HG02973 (cell line): ENCODE data around the gene APOBEC3B.
"Not testable (repeated sequence)": the region's sequence is repeated elsewhere in the genome, so short reads cannot be mapped to it uniquely, and the experiment has no call there.

Source experiments
- ATAC-seq: cut with Tn5 transposase; IDR thresholded peaks from one replicate; pipeline ENCODE4 v1.9.1; 2021; ENCODE audit warnings: moderate library complexity; ENCODE audit not compliant: unreplicated experiment

Gene APOBEC3B

GRCh38 chr22:38981992-38982927 lies at the start of gene APOBEC3B:
Gene APOBEC3B, plus strand, starts transcription at chr22:38982347. Its CDS starts 107 bp downstream, at chr22:38982454.
- peak; percentile 49 for ATAC-seq

DNA sequence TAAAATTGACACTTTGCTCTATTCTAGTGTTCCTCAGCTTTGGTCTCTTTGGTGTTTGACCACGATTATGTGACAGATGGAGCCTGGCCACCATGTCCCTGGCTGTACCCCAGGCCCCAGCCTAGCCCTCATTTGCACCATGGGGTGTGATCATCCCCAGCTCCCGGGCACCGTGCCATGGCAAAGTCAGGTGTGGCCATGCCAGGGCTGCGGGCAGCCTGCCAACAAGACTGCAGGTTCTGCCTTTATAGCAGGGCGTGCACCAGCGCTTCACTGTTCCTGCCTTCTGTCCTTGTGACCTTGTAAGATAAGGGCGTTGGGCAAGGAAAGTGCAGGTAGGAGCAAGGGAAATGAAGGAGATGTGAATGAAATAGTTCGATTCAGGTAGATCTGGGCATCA lies 47.1 kb upstream of the APOBEC3B start:
- no peak for ATAC-seq

DNA sequence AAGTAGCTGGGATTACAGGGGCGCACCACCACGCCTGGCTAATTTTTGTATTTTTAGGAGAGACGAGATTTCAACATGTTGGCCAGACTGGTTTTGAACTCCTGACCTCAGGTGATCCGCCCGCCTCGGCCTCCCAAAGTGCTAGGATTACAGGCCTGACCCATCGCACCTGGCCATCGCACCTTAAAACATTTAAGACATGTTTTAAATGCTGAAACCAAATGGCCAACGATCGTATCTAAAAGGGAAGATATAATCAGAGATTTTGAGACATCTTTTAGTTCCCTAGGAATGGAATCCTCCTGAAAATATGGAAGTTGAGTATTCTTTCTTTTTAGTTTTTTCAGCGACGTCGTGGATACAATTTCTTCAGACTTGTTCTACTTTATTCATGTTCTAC lies 46.5 kb upstream of the APOBEC3B start:
- ATAC-seq: no peak

GRCh38 chr22:38936562-38936961 lies 45.6 kb upstream of the APOBEC3B start:
- ATAC-seq: no peak

DNA sequence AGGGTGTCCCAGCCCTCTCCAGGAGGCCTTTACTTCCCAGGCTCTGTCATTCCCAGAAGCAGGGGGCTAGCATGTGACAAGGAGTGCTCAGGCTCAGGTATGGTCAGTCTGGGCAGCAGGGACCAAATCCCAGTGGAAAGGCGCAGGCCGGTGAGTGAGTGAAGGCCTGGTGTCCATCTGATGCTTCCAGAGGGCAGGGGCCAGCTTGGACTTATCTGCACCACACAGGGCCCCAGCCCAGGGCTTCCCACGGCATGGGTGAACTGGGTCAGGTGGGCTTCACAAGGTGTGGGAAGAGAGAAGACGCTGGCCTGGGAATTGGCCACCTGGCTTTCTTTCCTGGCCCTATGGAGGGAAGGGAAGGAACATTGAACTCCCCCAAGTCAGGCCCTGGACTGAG lies 45.1 kb upstream of the APOBEC3B start:
- no peak for ATAC-seq

GRCh38 chr22:38937541-38937940 lies 44.6 kb upstream of the APOBEC3B start:
- no peak for ATAC-seq

DNA sequence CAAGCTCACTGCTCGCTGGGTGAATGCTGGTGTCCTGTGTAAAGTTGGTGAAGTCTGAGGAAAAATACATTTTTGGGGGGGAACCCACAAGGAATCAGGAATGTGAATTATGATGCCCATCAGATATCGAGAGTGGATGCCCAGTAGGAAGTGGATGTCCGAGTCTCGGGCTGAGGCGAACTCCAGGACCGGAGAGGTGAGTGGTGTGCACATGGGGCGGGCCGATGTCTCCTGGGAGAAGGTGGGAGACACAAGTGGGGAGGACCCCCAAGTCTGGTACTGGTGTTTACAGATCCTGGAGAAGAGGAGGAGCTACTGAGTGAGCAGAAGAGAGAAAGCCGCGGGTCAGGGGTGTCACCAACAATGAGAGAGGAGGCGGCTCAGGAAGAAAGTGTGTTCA lies 43.9 kb upstream of the APOBEC3B start:
- no peak for ATAC-seq

DNA sequence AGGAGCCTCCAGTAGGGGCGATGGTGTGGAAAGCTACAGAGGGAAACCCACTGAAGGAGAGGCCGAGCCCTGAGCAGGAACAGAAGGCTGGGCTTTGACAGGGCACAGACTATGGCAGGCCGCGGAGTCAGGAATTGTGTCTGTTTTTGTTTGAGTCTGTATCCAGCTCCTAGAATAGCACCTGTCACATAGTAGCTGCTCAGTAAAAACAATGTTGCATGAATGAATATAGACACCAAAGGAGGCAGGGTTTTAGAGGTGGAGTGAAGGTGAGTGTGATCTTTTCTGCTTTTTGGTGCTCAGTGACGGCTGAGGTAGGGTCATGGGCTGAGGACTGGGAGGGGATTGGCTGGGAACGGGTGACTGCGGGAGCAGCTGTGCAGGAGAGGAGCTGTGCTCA lies 43.2 kb upstream of the APOBEC3B start:
- no peak for ATAC-seq

- ATAC-seq: no peak
Observed at GRCh38 chr22:38940811-38941384, 41.2 kb upstream of the APOBEC3B start.

- peak; percentile 60 for ATAC-seq
Observed at GRCh38 chr22:38941488-38941987, 40.6 kb upstream of the APOBEC3B start.

DNA sequence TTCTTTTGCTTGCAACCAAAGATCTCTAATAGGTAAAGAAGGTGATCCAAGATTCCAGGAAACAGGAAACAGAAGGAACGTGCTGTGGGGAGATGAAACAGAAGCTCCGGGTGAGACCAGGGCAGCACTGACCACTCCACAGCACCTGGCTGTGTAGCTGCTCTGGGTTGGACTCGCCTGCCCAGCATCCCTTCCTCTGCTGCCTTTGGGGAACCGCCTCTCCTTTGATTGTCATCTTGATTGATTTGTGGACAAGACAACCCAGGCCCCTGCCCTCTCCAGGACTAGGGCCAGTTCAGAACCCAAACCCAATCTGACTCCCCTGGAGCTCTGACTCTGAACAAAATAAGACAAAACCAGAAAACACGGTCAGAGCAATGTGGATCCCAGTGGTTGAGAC lies 39.4 kb upstream of the APOBEC3B start:
- ATAC-seq: no peak

- ATAC-seq: no peak
Observed at GRCh38 chr22:38943201-38943600, 38.9 kb upstream of the APOBEC3B start.

GRCh38 chr22:38943882-38944281 lies 38.3 kb upstream of the APOBEC3B start:
- no peak for ATAC-seq

- ATAC-seq: no peak
Observed at GRCh38 chr22:38944653-38945052, 37.5 kb upstream of the APOBEC3B start.

DNA sequence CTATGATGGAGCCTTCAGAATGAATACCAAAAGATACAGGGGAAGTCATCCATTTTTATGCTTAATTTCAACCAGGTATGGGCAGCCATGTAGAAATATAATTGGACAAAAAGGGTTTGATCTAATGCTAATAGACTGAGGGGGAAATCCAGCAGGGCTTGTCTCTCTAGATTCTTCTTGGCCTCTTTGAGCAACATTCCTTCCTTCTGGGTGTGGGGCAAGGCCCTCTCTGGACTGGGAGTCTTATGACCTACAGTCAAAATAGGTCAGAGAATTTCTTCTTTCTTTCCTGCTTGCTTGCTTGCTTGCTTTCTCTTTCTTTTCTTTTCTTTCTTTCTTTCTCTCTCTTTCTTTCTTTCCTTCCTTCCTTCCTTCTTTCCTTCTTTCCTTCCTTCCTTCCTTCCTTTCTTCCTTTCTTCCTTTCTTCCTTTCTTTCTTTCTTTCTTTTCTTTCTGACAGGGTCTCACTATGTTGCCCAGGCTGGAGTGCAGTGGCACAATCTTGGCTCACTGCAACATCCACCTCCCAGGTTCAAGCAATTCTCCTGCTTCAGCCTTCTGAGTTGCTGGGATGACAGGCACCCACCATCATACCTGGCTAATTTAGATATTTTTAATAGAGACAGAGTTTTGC lies 36.3 kb upstream of the APOBEC3B start:
- ATAC-seq: not testable (repeated sequence)

DNA sequence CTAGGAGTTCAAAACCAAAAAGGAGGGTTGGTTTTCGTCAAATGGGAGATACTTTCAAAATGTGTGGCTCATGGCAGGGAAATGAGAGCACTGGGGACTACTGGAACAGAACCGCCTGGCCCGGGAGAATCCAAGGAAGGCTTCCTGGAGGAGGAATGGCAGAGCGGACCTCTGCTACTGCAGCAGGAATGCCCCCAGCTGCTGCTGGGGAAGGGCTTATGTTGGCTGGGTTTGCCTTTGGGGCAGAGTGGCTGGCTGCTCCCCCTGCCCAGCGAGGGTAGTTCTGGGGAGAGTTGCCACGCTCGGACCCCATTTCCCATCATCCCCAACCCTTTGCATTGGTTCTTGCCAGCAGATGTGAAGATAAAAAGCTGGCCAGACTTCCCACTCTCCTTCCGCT lies 35.4 kb upstream of the APOBEC3B start:
- no peak for ATAC-seq

- ATAC-seq: no peak
Observed at GRCh38 chr22:38947321-38948140, 34.6 kb upstream of the APOBEC3B start.

DNA sequence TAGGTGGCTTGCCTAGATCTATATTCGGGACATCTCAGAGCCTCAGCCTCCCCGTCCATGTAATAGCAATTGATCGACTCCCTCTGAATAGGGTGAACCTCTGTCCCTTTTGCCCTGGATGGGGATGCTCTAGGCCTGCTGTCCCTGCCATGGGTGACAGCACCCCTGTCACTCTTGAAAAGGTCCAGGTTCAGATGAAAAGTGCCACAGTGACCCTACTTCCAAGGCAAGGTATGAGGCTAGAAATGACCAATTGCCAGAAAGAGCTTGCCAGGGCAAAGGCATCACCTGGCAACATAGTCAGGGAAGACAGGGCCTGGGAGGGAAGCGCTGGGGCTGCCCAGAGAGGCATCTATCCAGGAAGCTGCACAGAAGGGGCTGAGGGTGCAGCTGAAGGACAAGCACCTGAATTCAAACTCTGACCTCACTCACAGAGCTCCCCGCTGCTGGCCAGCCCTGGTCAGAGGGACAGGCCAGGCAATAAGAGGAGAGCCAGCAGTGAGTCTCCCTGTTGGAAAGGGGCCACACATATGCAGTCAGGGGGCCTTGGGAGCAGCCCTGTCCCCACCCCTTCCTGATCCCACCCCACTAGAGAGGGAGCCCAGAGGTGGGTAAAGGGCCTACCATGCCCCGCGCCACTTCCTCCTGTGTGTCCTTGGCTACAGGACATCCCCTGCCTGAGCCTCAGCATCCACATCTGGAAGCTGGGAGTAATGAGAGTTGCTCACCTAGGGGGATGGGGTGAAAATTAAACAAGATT lies 33.8 kb upstream of the APOBEC3B start:
- ATAC-seq: no peak

GRCh38 chr22:38949889-38950405 lies 32.2 kb upstream of the APOBEC3B start:
- ATAC-seq: no peak
